Stimulated activated CD8-positive, alpha-beta memory T cell treated with anti-CD3 and anti-CD28 coated beads, Interleukin-7, amount 100 ng/mL, for 48 hours (primary cell): ENCODE data around the gene LSM4.
"Not testable (repeated sequence)": the region's sequence is repeated elsewhere in the genome, so short reads cannot be mapped to it uniquely, and the experiment has no call there.

ENCODE experiments used
- DNase-seq, 2 donors: peaks; one replicate each; pipeline ENCODE4 v3.0.0-alpha.2; 2020; ENCODE audit warnings: low read depth in 1 of 2; ENCODE audit errors: extremely low read depth in 1 of 2

LSM4 gene

DNA sequence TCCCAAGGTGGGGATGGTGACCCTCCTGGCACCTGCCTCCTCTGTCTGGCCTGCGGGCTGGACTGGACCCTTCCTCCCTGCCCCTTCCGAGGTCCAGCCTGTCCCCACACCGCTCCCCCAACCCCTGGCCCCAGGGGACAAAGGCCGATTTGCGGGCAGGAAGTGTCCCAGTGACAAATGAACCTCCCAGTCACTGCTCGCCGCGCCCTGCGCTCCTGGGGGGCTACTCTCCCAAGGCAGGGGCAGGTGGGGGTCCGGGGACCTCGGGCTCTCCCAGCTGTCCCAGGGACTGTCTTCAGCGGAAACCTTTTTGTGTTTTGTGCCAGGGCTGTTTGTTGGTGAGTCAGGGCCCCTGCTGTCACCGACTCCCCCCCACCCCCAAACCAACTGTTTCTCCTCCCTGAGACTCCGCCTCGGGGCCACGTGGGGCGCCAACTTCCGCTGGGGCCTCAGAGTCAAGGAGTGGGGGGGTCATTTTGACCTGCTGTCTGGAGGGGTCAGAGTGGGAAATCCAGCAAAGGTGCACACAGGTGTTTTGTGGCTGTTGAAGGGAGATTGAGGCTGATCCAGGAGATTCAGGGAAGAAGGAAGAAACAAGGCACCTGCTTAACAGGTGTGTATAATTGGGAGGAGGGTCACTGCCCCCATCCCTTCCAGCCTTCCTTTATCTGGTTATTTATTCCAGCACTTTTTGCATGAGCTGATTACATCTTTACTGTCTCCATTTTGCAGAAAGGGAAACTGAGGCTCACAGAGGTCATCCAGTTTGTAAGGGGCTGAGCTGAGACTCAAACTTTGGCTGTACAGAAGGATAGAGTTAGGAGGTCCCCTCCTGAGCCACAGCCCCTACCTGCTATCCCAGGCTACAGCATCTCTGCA is 18.4 kb upstream of the LSM4 start:
- peak in 1 of 2 donors; percentile 69 for DNase-seq

- DNase-seq, result no peak
These were observed 17.5 kb upstream of the LSM4 start, which contains the start of gene PGPEP1 for GRCh38 chr19:18340190-18340989. TSS of gene PGPEP1 (plus strand) at chr19:18340598. CDS start at chr19:18340682, 84 bp downstream.

GRCh38 chr19:18339723-18340122 is 16.8 kb upstream of the LSM4 start:
- DNase-seq, result no peak

DNA sequence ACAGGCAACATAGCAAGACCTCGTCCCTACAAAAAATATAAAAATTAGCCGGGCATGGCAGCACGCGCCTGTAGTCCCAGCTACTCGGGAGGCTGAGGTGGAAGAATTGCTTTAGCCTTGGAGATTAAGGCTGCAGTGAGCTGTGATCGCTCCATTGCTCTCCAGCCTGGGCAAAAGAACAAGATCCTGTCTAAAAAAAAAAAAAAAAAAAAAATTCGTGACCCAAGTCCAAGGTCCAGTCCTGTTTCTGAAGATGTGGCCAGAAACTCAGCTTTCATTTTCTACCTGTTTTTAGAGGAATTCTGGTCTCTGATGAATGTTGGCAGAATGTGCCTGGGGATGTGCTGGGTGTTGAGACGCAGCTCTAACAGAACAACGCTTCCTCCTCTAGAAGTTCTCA is 15.7 kb upstream of the LSM4 start:
- DNase-seq, result no peak

DNA sequence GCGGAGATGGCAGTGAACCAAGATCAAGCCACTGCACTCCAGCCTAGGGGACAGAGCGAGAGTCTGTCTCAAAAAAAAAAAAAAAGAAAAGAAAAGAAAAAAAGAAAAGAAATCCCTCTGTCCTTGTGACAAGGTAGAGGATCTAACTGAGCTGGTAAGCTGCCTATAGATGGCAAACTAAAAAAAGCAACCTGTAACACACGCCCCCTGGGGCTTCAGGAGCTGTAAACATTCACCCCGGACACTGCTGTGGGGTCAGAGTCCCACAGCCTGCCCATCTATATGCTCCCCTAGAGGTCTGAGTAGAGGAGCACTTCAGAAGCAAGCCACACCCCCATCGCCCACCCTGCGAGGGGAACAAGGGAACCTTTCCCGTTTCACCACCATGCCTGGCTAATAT is 13.2 kb upstream of the LSM4 start:
- no peak for DNase-seq

DNA sequence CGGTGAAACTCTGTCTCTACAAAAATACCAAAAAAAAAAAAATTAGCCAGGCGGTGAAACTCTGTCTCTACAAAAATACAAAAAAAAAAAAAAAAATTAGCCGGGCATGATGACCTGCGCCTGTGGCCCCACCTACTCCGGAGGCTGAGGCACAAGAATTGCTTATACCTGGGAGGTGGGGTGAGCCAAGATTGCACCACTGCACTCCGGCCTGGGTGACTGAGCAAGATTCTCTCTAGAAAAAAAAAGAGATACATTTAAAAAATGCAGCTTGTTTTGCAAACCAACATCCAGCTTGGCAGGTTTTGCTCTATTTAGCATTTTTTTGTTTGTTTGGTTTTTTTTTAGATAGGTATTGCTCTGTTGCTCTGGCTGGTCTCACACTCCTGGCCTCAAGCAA is 10.8 kb upstream of the LSM4 start:
- DNase-seq, result no peak

DNA sequence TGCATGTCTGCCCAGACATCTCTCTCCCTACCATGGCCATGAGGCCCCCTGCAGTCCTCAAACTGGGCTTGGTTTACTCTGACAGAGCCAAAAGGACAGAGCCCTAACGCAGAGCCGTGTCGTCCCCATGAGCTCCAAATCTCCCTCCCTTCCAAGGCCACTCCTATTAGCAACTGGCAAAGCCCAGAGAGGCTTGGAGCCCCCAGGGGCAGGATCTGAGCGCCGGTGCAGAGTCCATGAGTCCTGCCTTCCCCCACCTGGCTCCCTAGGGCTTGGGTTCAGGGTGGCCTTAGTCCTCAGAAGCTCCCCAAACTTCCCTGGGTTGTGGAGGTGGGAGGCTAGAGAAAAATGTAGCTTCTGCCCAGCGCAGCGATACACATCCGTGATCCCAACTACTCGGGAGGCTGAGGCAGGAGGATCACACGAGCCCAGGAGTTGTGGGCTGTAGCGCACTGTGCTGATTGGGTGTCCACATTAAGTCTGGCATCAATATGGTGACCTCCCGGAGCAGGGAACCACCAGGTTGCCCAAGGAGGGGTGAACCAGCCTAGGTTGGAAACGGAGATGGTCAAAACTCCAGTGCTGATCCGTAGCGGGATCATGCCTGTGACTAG is 10.1 kb upstream of the LSM4 start:
- DNase-seq, result no peak

- no peak for DNase-seq
These were observed 8.0 kb upstream of the LSM4 start for GRCh38 chr19:18330868-18331267.

- DNase-seq, result no peak
These were observed 6.1 kb upstream of the LSM4 start for GRCh38 chr19:18329035-18329376.

DNA sequence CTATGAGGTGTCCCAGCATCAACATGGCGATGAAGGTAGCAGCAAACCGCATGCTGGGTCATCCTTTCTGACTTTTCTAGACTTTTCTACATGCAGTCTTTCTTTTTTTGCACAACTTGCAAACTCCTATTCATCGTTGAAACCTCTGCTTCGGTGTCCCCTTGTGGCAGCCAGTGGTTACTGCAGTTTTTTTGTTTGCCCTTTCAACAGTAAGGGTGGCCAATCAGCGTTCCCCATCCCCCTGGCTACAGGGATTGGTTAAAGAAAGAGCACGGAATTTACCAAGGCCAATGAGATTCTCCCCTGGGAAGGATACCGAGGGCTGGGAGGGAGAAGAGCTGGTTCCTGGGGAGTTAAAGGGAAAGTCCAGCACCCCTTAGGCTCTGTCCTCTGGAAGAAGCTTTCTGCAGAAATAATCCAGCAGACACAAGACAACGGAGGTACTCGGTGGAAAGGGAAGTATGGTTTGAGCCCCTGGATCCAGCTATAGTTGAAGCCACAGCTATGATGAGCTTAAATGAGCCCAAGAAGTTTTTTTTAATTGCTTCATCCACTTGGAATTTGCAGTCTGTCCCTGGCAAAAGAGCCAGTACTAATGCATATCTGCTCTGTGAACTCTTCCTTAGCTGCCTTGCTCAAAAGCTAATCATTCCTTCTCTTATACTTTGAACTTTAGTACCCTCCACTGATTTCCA is 5.6 kb upstream of the LSM4 start:
- DNase-seq, result peak; percentile 69 to 85

DNA sequence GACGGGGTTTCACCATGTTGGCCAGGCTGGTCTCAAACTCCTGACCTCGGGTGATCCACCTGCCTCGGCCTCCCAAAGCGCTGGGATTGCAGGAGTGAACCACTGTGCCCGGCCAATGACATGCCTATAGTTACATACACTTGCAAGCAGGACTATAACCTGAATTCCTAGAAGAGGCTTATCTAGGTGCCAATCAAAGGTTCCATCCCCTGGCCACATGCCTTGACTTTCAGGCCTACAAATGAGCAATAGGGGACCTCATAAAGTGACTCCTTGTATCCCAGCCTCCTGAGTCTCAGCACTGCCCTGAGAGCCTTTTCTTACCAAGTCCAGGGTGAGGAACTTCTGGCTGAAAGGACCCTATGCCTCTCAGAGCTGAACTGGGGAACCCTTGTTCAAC is 3.9 kb upstream of the LSM4 start:
- DNase-seq, result no peak

- not testable (repeated sequence) for DNase-seq
These were observed 1.5 kb upstream of the LSM4 start for GRCh38 chr19:18324373-18324731.

DNA sequence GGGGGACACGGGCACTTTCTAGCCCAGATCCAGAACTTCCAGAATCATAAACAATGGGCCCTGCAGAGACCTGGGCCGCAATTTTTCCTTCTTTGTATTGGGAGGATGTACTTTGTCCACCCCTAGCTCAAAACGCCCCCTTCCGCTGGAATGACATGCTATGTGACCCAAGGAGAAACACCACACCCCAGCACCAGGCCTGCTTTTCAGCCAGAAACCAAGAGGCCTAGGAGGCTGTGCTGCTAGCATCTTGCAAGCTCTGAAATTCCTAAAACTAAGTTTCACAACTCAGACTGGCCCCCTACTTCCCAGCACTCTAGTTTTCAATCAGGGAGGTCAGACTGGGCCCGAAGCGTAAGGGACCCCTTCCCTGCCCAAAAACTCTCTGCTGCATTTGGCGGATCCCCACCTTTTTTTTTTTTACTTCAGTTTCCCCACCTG is 538 bp downstream of the LSM4 start:
- peak in 1 of 2 donors; percentile 41 for DNase-seq

DNA sequence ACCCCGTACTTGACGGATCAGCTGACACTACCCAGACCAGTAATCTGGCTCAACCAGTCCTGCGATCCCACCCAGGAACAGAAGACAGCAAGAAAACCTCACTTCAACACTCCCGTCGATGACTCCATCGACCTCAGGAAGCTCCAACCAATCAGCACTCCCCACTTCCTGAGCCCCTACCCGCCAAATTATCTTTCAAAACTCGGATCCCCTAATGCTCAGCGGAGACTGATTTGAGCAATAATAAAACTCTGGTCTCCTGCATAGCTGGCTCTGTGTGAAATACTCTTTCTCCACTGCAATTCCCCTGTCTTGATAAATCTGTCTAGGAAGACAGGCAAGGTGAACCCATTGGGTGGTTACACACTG is 1.2 kb downstream of the LSM4 start:
- DNase-seq, result peak in 1 of 2 donors; percentile 34

DNA sequence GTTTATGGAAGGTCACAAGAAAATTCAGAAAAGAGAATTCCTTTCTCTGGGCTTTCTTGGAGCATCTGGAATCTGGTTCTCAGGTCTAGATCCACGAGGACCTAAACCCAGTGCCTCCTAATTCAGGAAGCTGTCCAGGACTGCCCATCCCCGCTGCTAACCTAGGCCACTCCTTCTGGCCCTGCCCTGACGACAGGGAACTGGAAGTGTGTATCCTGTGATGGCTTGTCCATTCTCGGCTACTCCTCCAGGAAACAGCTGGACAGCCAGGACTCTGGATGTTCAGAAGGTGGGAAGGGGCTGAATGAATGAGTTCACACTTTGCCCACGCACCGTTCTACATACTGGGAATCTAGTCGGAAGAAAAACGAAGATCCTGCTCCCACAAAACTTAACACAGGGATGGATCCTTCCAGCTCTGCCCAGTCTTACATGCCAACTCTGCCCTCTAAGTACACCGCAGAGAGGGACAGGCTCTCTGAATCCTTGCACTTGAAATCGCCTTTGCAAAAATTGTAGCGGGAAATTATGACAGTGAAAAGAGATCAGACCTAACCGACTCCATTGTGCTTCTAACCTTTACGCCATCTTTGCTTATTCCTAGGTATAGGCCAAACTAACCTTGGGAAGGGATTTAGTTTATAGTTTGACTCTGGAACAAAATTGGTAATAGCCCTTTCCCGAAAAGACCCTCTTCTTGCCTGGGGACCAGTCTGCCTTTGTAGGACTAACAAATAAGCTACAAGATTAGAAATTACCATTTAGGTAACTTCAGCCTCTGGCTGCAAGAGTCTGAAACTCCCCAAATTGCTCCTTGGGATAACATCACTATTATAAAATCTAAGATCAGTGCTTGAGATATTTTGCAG is 1.8 kb downstream of the LSM4 start:
- DNase-seq, result no peak

- no peak for DNase-seq
These were observed 3.2 kb downstream of the LSM4 start for GRCh38 chr19:18319591-18320135.

DNA sequence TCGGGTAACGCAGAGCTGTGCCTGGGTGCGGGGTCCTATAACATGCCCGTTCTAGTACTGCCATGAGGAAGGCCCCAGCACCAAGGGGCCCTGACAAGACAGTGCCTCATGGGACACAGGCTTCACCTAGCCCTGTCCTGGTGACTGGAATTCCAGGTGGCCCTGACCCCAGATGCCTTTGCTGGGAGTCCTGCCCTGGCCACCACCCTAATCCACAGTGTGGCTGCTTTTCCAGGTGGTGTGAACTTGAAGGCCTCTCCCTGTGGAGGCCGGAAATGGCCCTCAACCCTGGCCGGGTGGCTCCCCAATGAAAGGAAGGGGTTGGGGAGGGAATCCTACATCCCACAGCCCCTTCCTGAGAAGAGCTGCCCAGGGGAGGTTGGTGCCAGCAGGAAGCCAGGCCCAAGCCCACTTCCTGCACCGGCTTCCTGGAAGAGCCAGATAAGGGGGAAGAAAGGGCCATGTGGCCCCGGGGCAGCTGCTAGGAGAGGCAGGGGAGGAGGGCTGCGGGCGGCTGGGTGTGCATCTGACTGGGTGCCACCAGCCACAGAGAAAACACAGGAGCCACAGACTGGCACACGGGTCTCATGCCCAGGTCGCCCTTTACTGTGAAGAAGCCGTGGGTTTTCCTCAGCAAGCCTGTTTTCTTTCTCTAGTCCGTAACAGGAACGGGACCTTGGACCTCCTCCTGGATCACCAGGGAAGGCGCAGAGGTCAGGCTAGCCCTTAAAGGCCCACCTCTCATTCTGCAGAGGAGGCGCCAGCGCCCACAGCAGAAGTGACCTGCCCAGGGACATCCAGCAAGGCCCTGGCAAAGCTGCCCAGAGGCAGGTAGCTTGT is 4.7 kb downstream of the LSM4 start:
- peak in 1 of 2 donors; percentile 34 for DNase-seq

DNA sequence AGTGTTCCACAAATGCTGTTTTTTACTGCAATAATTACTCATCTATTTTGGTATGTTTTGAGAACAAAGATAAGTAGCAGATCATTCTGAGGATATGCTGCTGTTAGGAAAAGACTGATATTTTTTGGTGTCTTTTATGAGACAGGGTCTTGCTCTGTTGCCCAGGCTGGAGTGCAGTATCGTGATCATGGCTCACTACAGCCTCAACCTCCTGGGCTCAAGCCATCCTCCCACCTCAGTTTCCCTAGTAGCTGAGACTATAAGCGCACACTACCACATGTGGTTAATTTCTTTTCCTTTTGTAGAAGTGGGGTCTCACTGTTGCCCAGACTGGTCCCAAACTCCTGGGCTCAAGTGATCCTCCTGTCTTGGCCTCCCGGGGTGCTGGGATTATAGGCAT is 9.5 kb downstream of the LSM4 start:
- DNase-seq, result no peak

DNA sequence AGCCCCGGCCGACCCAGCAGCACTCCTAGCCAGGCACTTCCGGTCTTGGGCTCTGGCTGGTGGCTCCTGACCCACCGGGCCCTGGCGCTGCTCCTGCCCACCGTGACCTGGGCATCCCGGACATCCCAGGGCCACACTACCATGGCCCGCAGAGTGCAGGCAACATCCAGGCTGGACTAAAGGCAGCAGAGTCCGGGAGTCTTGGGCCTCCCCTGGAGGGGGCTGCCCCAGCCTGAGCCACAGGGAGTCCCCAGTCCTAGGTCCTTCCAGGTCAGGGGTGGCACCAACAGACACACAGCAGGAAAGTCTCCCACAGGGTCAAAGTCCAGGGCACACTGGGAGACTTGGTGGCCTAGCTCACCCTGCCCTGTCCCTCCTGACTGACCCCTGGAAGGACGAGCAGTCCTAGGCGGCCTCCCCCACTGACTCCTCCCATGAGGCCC is 10.8 kb downstream of the LSM4 start:
- DNase-seq, result no peak
